Transverse colon (tissue), 4 donors: Measurements from ENCODE around the gene BORCS6. TPM values are rescaled to one million over a fixed set of nuclear protein-coding genes. Genes with fewer than 3 reads are reported as not detected.

Source experiments
- DNase-seq: peaks from one replicate; pipeline ENCODE4 v3.0.0-alpha.2; 2019
- H3K27ac ChIP-seq, 4 donors: fragments of 200-600 bp; sonication (generic); 2 replicates each; pipeline ENCODE4 v1.5.1; 2016 to 2018; ENCODE audit warnings: inconsistent platforms in 4 of 4
- H3K27me3 ChIP-seq: fragments of 200-600 bp; sonication (generic); 2 replicates; pipeline ENCODE4 v1.5.1; 2017; ENCODE audit warnings: inconsistent platforms
- H3K36me3 ChIP-seq, 4 donors: fragments of 200-600 bp; sonication (generic); 2 replicates each; pipeline ENCODE4 v1.5.1; 2017 to 2019; ENCODE audit warnings: inconsistent platforms in 4 of 4
- H3K4me1 ChIP-seq, 4 donors: fragments of 200-600 bp; sonication (generic); 2 replicates each; pipeline ENCODE4 v1.5.1; 2017 to 2020; ENCODE audit warnings: inconsistent platforms in 4 of 4
- H3K4me3 ChIP-seq, 4 donors: fragments of 200-600 bp; sonication (generic); 1 replicate in 1 of 4; 2 replicates in 3 of 4; pipeline versions ENCODE4 v1.5.1 to v1.6.1; 2017 to 2019; ENCODE audit warnings: inconsistent platforms in 4 of 4
- H3K9me3 ChIP-seq, 2 donors: fragments of 200-600 bp; sonication (generic); 2 replicates each; pipeline ENCODE4 v1.5.1; 2017 to 2019; ENCODE audit warnings: inconsistent platforms in 2 of 2
- EP300 ChIP-seq: sonication (generic); formaldehyde crosslinking; IDR thresholded peaks from one replicate; pipeline ENCODE4 v1.6.1; 2017; ENCODE audit warnings: antibody characterized with exemption, low read depth
- POLR2A ChIP-seq: fragments of 450-650 bp; IDR thresholded peaks from one replicate; pipeline ENCODE4 v1.6.1; 2016; ENCODE audit warnings: antibody characterized with exemption, mild to moderate bottlenecking, moderate library complexity
- POLR2AphosphoS5 ChIP-seq, 3 donors: sonication (generic); formaldehyde crosslinking; IDR thresholded peaks; one replicate each; pipeline ENCODE4 v1.6.1; 2016; ENCODE audit warnings: antibody characterized with exemption in 3 of 3
- WGBS, 2 donors: methylation state at CpG; one replicate each; pipeline ENCODE4 v1.1.5; 2018; ENCODE audit warnings: low coverage in 1 of 2; 5-methylcytosine and 5-hydroxymethylcytosine counted together
- in situ Hi-C, 4 donors: fragments of 200-750 bp; cut with MboI; loops; one replicate each; pipeline versions ENCODE4 v1.15.0 to v1.15.1; 2017; ENCODE audit warnings: low sequenced_read_pairs in 3 of 4, low pct_ligation_motif_present in 1 of 4, low pct_unique_long_range_greater_than_20kb in 1 of 4
- intact Hi-C: fragments of 100-400 bp; cut with DNase I; formaldehyde crosslinking; loops from one replicate; pipeline ENCODE4 v1.15.1; 2023; ENCODE audit warnings: low total_unique reads
- total RNA-seq, 4 donors: library from RNA; depleted of rRNA; stranded (reverse); fragments of >200 nt; gene quantifications; one replicate each; pipeline ENCODE4 v1.1.0, GENCODE V29; 2016
- TF ChIP-seq, protein P1 (sequence below), 5 experiments: fragments of 200-600 bp in 3 of 5; fragments of 450-650 bp in 2 of 5; sonication (generic) in 3 of 5; IDR thresholded peaks; 1 replicate in 2 of 5; 2 replicates in 3 of 5; pipeline ENCODE4 v1.5.1; 2016 to 2017; ENCODE audit warnings: antibody characterized with exemption in 5 of 5, inconsistent platforms in 3 of 5, mild to moderate bottlenecking in 2 of 5, moderate library complexity in 1 of 5

The BORCS6 gene
- total RNA-seq, 4 donors from 2014 or later = 3.2 to 17.1 (median 12.7) TPM

DNA sequence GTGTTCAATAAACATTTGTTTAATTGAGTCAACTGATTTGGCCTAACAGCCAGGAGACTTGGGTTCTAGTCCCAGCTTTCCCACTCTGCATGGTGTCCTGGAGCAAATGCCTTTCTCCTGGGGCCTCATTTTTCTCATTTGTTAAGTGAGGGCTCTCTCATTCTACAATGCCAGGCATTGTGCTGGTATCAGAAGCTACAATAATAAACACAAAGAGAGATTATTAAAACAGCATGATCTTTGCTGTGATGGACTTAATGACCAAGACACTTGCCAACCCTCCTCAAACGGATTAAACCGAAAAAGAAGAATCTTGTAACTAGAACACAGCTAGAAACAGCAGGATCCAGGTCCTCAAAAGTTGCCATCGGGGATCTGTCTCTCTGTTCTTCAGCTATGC lies 22.5 kb downstream of the BORCS6 start:
- TF ChIP-seq, protein P1, sequence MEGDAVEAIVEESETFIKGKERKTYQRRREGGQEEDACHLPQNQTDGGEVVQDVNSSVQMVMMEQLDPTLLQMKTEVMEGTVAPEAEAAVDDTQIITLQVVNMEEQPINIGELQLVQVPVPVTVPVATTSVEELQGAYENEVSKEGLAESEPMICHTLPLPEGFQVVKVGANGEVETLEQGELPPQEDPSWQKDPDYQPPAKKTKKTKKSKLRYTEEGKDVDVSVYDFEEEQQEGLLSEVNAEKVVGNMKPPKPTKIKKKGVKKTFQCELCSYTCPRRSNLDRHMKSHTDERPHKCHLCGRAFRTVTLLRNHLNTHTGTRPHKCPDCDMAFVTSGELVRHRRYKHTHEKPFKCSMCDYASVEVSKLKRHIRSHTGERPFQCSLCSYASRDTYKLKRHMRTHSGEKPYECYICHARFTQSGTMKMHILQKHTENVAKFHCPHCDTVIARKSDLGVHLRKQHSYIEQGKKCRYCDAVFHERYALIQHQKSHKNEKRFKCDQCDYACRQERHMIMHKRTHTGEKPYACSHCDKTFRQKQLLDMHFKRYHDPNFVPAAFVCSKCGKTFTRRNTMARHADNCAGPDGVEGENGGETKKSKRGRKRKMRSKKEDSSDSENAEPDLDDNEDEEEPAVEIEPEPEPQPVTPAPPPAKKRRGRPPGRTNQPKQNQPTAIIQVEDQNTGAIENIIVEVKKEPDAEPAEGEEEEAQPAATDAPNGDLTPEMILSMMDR (IDR thresholded peaks at IDR 0.05) = no peak
- TF ChIP-seq EP300 = no peak
- Histone ChIP-seq H3K27me3 (no peaks in the 10 kb centered on the region), H3K27ac (no peak overlapping the region), H3K36me3 (no peaks in the 10 kb centered on the region), H3K4me1 (peaks cover 14 to 24% (median 18%) of the 10 kb centered on the region in 4 donors), H3K9me3 (no peaks in the 10 kb centered on the region), H3K4me3 (no peak overlapping the region)
- DNase-seq = no peak
- intact Hi-C loops (no loop called here), in situ Hi-C loops (no loop called here)
- 76 to 87% methylated on average over 3 of the region's 3 CpGs for WGBS, 2 donors

DNA sequence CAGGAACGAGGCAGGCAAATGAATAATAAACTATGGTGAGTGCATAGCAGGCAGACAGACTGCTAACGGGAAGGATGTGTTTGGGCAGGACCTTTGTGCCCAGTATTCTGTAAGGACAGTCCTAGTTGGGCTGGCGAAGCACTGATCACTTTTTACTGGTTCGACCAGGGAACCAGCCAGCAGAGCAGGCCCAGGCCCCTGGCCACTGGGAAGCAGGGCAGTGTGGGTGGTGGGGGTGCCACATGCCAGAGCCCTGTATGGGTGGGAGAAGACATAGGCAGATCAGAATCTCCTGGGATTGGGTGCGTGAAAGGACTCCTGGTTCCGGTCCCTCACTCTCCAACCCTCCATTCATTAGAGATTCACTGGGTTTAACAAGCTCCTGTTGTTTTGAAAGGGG lies 23.2 kb downstream of the BORCS6 start:
- in situ Hi-C loops = no loop called here
- H3K27ac ChIP-seq = no peak overlapping the region

DNA sequence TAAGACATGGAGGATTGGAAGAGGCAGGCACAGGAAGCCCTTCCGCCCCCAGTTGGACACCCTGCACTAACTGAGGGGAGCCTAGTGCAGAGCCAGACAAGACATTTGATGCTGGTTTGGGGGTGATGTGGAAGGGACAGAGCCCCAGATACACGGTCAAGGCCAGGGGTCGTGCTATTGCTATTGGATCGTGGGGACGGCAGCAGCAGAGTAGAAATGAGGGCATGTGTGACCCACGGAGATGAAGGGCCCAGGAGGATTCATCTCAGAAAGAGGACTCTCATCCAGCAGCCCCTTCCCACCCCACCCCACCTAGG lies 25.2 kb downstream of the BORCS6 start:
- TF ChIP-seq EP300 (no peak), POLR2AphosphoS5 (IDR thresholded peaks at IDR 0.05) (no peak), POLR2A (no peak)
- TF ChIP-seq, protein P1 (IDR thresholded peaks at IDR 0.05) = no peak
- in situ Hi-C loops = no loop called here
- intact Hi-C loops = no loop called here

More for the DNA sequence above, 23.2 kb downstream of the BORCS6 start:
- intact Hi-C loops = no loop called here
- DNase-seq = no peak
- H3K4me3 ChIP-seq = no peak overlapping the region
- H3K4me1 ChIP-seq = peaks cover 16 to 28% (median 21%) of the 10 kb centered on the region in 4 donors
- TF ChIP-seq, protein P1 (IDR thresholded peaks at IDR 0.05) = no peak
- TF ChIP-seq POLR2A (no peak), POLR2AphosphoS5 (IDR thresholded peaks at IDR 0.05) (no peak), EP300 (no peak)
- H3K27me3 ChIP-seq = no peaks in the 10 kb centered on the region
- no peaks in the 10 kb centered on the region for H3K9me3 ChIP-seq
- no peaks in the 10 kb centered on the region for H3K36me3 ChIP-seq
- 92% methylated on average over 6 of the region's 6 CpGs; no CpG with 5 or more reads in 1 of the 2 donors for WGBS, 2 donors

DNA sequence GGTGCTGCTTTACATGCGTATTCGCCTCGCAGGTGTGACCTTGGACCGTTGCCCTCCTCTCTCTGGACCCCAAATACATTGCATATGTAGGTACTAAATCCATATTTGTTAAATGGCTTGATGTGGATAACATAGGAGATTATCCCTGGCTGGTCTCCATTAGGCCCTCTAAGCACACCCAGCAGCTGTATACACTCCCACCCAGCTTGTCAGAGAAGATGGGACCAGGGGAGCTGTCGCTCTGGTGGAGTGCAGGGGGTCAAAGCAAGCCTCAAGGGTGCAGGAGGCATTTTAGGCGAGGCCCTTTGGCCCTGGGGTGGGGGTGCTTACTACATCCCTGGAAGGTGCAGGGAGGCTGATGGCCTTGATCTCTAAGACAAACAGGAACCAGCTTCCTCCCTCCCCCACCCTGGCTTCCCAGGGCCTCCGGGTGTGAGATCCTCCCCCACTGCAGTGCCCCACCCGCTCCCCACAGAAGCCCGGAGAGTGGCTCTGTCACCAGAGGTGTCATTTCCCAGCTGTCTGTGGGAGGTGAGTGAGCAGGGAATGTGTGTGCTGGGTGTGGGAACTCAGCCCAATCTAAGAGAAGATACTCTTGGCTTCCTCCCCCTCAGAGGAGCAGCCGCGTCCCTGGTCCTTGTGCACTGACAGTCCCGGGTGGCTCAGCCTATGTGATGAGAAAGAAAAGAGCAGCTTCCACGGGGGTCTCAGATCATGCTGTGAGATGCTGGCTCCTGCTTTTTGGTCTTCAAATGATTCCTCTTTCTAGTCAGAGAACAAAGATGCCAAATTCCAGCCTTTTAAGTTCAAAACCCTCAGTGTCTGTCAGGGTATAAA lies 25.8 kb downstream of the BORCS6 start:
- 33 to 35% methylated on average over 4 to 11 of the region's 13 CpGs for WGBS, 2 donors
- intact Hi-C loops (no loop called here), in situ Hi-C loops (no loop called here)
- H3K27ac ChIP-seq = peak overlapping the region; percentile 93 to 100 (median 97)
- H3K4me1 ChIP-seq = peaks cover 29 to 44% (median 35%) of the 10 kb centered on the region in 4 donors
- H3K36me3 ChIP-seq = peaks cover 0 to 3% (median 0%) of the 10 kb centered on the region in 4 donors
- TF ChIP-seq POLR2A = no peak
- peak; percentile 13 for TF ChIP-seq EP300
- TF ChIP-seq POLR2AphosphoS5 (IDR thresholded peaks at IDR 0.05) = peak in 1 of 3 donors; percentile 50
- TF ChIP-seq, protein P1 (IDR thresholded peaks at IDR 0.05) = no peak
- H3K9me3 ChIP-seq = no peaks in the 10 kb centered on the region
- peak overlapping the region in 1 of 4 donors; percentile 3 for H3K4me3 ChIP-seq
- DNase-seq = peak; percentile 82
- no peaks in the 10 kb centered on the region for H3K27me3 ChIP-seq

More for the DNA sequence above, 25.2 kb downstream of the BORCS6 start:
- Histone ChIP-seq H3K9me3 (no peaks in the 10 kb centered on the region), H3K4me1 (peaks cover 29 to 40% (median 34%) of the 10 kb centered on the region in 4 donors), H3K27ac (peak overlapping the region; percentile 93 to 100 (median 97)), H3K4me3 (no peak overlapping the region), H3K27me3 (no peaks in the 10 kb centered on the region), H3K36me3 (peaks cover 0 to 3% (median 0%) of the 10 kb centered on the region in 4 donors)
- no peak for DNase-seq
- WGBS, 2 donors = 80% methylated on average over 6 of the region's 6 CpGs; no CpG with 5 or more reads in 1 of the 2 donors
